Stimulated activated CD8-positive, alpha-beta memory T cell treated with anti-CD3 and anti-CD28 coated beads, Interleukin-4, amount 100 ng/mL, for 24 hours (primary cell): ENCODE data around the gene SNX2.
"Not testable (repeated sequence)": the region's sequence is repeated elsewhere in the genome, so short reads cannot be mapped to it uniquely, and the experiment has no call there.

Source experiments
- DNase-seq: peaks from one replicate; pipeline ENCODE4 v3.0.0-alpha.2; 2020; ENCODE audit warnings: low read depth

SNX2 gene

DNA sequence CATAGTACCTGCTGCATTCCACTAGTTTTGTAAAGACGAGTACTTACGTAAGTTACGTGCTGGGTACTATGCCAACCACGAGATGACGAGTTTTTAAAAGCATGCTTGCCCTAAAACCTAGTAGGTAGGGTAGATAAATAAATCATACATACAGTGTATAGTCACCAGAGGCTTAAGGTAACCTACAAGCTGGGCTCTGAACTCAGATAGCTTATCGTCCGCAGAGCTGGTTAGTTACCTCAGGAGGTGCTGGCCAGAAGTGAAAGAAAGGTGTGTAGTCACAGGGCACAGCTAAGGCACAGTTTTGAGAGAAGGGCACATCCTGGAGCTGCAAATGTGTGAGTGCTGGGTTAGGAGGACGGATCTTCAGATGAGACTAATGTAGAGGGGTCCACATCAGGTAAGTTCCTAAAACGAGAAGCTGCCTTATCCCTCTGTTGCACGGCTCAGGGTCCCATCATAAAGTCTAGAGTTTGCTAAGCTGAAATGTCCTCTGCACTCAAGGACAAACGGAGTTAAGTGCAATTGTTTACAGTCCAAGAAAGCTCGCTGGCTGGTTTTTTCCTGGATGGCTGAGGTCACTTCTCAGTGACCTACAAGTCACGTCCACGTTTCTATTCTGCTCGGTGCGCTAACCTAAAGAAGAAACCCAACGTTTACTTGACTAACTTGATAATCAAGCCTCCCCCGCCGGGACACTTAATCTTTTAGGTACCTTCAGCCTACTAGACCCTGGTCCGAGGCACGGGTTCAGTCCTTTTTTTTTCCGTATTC lies 69.4 kb downstream of the SNX2 start:
- no peak for DNase-seq

GRCh38 chr5:122844910-122845228 lies 70.0 kb downstream of the SNX2 start:
- DNase-seq: no peak

DNA sequence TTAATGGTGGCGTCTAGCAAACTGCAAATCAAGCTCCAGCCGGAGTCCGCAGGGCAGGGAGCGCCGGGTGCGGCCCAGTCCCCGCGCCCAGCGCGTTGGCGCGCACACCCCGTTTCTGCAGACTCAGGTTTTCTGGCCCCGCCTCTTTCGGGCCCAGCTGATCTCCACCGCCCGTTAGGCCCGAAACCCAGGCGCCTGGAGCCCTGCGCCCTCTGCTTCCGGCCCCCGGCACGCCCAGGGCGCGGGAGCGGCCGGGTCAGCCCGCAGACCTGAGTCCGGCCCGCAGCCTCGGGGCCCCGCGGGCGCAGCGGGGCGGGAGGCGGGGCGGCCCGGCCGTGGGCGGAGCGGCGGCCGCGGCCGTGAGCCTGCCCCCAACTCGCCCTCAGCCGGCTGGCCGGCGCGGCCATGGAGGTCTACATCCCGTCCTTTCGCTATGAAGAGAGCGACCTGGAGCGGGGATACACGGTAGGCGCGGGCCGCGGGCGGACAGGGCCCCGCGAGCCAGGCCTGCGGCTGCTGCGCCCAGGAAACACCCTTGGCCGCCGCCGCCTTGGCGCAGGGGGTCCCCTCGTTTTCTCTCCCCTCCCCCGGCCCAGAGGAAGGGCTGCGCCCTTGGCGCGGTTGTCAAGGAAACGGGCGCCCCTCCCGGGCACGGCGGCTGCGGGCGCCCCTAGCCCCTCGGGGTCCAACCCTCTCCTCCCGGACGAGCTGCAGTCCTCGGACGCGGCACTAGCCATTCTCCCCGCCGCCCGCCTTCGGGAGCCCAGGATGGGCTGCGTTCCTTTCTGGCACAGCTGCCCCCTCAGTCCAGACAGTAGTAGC lies 70.6 kb downstream of the SNX2 start, which contains the start of gene SNX24:
TSS of gene SNX24 (plus strand) at position 385 of the 822 bp plus-strand sequence. CDS start at position 406, 21 bp downstream.
- peak; percentile 55 for DNase-seq

- no peak for DNase-seq
These were observed 71.2 kb downstream of the SNX2 start for GRCh38 chr5:122846051-122846550.

DNA sequence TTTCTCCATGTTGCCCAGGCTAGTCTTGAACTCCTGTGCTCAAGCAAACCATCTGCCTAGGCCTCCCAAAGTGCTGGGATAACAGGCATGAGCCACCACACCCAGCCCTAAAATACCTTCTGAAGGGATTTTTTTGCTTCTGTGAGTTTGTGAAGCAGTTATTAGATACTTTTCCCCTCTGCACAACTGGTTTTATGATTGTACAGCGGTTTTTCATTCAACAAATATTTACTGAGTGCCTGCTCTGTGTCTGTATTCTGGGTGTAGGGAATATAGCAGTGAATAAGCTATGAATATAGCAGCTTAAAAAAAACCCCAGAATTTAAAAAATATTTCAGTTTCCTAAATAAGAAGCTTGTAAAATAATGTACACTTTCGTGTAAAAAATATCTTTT lies 72.8 kb downstream of the SNX2 start:
- DNase-seq: no peak

DNA sequence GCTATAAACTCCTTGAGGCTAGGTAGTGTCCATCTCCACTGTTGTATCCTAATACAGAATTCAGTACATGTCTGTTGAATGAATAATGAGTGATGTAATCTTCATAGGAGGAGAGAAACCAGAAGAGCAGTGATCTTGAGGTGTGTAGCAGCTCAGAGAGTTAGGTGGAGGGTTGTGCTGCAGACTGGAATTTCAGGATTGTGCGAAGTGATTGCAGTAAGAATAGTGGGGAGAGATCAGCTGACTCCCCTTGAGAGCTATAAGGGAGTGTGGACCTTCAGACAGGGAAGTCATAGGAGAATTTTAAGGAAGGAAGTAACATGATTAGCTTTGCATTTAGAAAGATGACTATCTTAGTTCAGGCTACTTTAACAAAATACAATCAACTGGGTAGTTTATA lies 74.9 kb downstream of the SNX2 start:
- no peak for DNase-seq

DNA sequence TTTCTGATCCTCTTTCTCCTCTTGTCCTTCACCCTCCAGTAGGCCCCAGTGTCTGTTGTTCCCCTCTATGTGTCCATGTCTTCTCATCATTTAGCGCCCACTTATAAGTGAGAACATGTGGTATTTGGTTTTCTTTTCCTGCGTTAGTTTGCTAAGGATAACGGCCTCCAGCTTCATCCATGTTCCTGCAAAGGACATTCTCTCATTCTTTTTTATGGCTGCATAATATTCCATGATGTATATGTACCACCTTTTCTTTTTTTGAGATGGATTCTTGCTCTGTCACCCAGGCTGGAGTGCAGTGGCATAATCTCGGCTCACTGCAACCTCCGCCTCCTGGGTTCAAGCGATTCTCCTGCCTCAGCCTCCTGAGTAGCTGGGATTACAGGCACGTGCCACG lies 82.7 kb downstream of the SNX2 start:
- not testable (repeated sequence) for DNase-seq

DNA sequence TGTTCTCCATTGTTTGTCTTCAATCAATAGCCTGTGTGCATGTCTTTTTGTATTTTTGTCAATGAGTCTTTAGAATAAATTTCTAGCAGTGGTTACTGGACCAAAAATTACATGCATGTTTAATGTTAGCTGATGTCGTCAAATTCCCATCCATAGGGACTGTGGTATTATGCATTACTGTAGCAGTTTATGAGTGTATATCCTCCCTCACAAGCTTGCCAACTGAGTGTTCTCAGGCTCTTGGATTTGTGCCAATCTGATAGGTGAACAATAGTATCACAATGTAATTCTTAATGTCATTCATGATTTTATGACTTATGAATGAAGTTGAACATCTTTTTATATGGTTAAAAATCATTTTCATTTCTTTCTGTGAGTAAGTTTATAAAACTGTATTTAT lies 83.6 kb downstream of the SNX2 start:
- no peak for DNase-seq

DNA sequence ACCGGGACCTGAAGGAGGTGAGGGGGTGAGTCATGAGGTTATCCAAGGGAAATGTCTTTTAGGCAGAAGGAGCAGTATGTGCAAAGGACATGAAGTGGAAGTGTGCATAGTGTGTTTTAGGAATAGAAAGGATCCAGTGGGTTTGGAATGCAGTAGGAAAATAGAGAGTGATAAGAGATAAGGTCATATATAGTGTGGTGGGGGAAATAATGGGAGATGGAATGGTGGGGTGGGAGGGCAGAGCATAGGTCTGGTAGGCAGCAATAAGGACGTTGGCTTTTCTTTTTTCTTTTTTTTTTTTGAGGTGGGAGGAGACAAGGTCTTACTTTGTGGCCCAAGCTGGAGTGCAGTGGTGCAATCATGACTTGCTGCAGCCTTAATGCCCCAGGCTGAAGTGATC lies 88.4 kb downstream of the SNX2 start:
- no peak for DNase-seq

GRCh38 chr5:122863721-122864120 lies 88.8 kb downstream of the SNX2 start:
- no peak for DNase-seq

- DNase-seq: no peak
These were observed 89.5 kb downstream of the SNX2 start for GRCh38 chr5:122864400-122864799.

DNA sequence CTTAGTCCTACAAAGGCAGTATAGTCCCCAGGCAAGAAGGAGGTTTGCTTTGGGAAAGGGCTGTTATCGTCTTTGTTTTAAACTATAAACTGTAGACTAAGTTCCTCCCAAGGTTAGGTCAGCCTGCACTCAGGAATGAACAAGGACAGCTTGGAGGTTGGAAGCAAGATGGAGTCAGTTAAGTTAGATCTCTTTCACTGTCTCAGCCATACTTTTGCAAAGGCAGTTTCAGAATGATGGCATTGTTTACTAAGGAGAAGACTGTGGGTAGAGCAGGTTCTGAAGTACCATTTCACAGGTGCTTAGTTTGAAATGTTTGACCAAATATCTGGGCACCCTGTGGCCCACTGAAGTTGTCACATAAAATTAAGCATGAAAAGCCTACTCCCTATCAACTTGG lies 90.0 kb downstream of the SNX2 start:
- no peak for DNase-seq

- DNase-seq: no peak
These were observed 95.5 kb downstream of the SNX2 start for GRCh38 chr5:122870219-122870856.

DNA sequence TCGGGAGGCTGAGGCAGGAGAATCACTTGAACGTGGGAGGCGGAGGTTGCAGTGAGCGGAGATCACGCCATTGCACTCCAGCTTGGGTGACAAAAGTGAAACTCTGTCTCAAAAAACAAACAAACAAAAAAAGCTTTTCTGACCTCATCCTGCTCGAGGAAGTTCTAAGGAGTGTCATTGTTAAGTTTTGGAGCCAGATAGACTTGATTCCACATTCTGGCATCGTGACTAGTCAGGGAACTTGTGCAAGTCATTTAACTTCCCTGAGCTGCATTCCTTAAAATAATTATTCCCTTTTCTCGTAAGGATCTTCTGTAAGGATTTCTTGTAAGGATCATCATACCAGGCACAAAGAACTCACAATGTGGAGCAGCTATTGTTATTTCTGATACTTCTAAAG lies 96.8 kb downstream of the SNX2 start:
- DNase-seq: no peak

- DNase-seq: no peak
These were observed 99.4 kb downstream of the SNX2 start for GRCh38 chr5:122874179-122874875.

DNA sequence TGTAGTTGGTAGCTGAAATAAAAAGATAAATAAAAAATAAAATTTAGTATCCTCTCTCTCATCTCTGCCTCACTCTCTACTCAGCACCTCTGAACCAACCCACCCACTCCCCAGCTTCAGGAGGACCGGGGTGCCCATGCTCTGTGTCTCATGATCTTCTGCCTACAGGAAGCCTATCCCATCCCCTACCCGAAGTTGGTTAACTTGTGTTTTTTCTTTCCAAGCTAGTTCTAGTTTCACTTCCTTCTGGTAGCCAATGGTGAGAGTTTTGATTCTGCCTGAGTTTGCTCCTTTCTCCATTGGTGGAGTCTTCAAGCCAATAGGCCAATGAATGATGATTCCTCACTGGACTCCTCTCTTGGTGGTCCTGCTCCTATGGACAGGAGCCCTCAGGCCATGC lies 102.6 kb downstream of the SNX2 start:
- DNase-seq: no peak

DNA sequence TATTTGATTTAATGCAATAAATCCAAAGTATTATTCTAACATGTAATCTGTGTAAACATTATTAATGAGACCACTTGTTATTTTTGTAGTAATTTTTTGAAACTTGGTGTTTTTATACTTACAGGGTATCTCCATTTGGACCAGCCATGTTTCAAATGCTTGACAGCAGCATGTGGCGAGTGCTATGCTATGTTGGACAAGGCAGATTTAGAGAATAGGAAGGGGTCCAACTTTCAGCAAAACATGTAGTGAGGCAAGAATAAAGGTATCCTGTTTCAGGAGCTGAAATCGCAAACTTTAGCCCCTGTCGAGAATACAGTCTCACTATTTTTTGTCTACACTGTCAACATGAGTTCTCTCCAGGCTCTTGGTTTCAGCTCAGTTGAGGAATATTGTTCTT lies 104.2 kb downstream of the SNX2 start:
- DNase-seq: no peak
